A549 (cell line): Measurements from ENCODE around the gene RTN4IP1. TPM values are rescaled to one million over a fixed set of nuclear protein-coding genes. Genes with fewer than 3 reads are reported as not detected.

Experiments used
- ATAC-seq, 2 experiments: fragments of 200-7000 bp in 1 of 2; fragments of >200 bp in 1 of 2; cut with Nextera tagmentation in 1 of 2; cut with Tn5 transposase in 1 of 2; 3 replicates each; pipeline versions ENCODE4 v1.8.0 to v1.9.1; 2018 to 2020; ENCODE audit warnings: mild to moderate bottlenecking in 1 of 2, moderate library complexity in 1 of 2
- CTCF ChIA-PET: fragments of 300-600 bp; sonication (Branson Sonifier 250); formaldehyde crosslinking; extraction: SDS; loops from one replicate; lab custom pipeline; 2021; ENCODE audit warnings: antibody characterized with exemption, inconsistent platforms; lab: Yijun Ruan, JAX
- POLR2A ChIA-PET: fragments of 350-600 bp; formaldehyde crosslinking; extraction: SDS; loops from one replicate; lab custom pipeline; 2021; ENCODE audit warnings: antibody characterized with exemption, inconsistent platforms; lab: Yijun Ruan, JAX
- DNase-seq, 2 experiments: peaks; one replicate each; pipeline versions ENCODE4 v3.0.0 to v3.0.0-alpha.2; 2011 to 2016; ENCODE audit warnings: low read depth in 1 of 2, low spot score in 1 of 2
- FAIRE-seq: peaks from 2 replicates; lab custom pipeline; 2011; peaks lifted over from hg19 to GRCh38; lab: Jason Lieb, UNC
- H3K27ac ChIP-seq, 2 experiments: fragments of >200 bp; sonication (Bioruptor Twin); formaldehyde crosslinking; 3 replicates each; pipeline ENCODE4 v1.5.1; 2016 to 2017
- H3K4me1 ChIP-seq: fragments of >200 bp; sonication (Bioruptor Twin); formaldehyde crosslinking; 3 replicates; pipeline ENCODE4 v1.6.1; 2016
- H3K4me2 ChIP-seq: fragments of >200 bp; sonication (Bioruptor Twin); formaldehyde crosslinking; 3 replicates; pipeline ENCODE4 v1.6.1; 2016
- H3K4me3 ChIP-seq: fragments of >200 bp; sonication (Bioruptor Twin); formaldehyde crosslinking; 3 replicates; pipeline ENCODE4 v1.5.1; 2016
- H3K9me3 ChIP-seq: fragments of >200 bp; sonication (Bioruptor Twin); formaldehyde crosslinking; 3 replicates; pipeline ENCODE4 v1.6.1; 2016
- CBX8 ChIP-seq: fragments of 200-600 bp; sonication (generic); IDR thresholded peaks from 2 replicates; pipeline ENCODE4 v1.6.1; 2016
- CHD4 ChIP-seq: fragments of 200-600 bp; sonication (generic); IDR thresholded peaks from 2 replicates; pipeline ENCODE4 v1.6.1; 2016; ENCODE audit warnings: antibody characterized with exemption, mild to moderate bottlenecking, borderline replicate concordance
- FOSB ChIP-seq: fragments of 250-450 bp; sonication (Bioruptor Pico); IDR thresholded peaks from 2 replicates; pipeline ENCODE4 v1.5.0; 2020; ENCODE audit warnings: mild to moderate bottlenecking, moderate library complexity
- FOSL2 ChIP-seq, 2 experiments: fragments of 450-650 bp in 1 of 2; fragments of >200 bp in 1 of 2; sonication (Bioruptor Twin) in 1 of 2; formaldehyde crosslinking; IDR thresholded peaks; 2 replicates each; pipeline versions ENCODE4 v1.5.0 to v1.6.1; 2016 to 2020; ENCODE audit warnings: mild to moderate bottlenecking in 1 of 2, moderate library complexity in 1 of 2
- FOXS1 ChIP-seq: fragments of 250-450 bp; sonication (Bioruptor Pico); IDR thresholded peaks from 2 replicates; pipeline ENCODE4 v1.5.0; 2020; ENCODE audit warnings: mild to moderate bottlenecking, moderate library complexity
- HDAC2 ChIP-seq: fragments of 200-600 bp; sonication (generic); IDR thresholded peaks from 2 replicates; pipeline ENCODE4 v1.6.1; 2016
- HOXB13 ChIP-seq: fragments of 250-450 bp; sonication (Bioruptor Pico); IDR thresholded peaks from 2 replicates; pipeline ENCODE4 v1.5.0; 2020; ENCODE audit warnings: low read depth, mild to moderate bottlenecking, moderate library complexity
- JUN ChIP-seq, 2 experiments: fragments of >200 bp; sonication (Bioruptor Twin); formaldehyde crosslinking; IDR thresholded peaks; 2 replicates in 1 of 2; 3 replicates in 1 of 2; pipeline ENCODE4 v1.6.1; 2016 to 2017
- JUNB ChIP-seq: fragments of >200 bp; sonication (Bioruptor Twin); formaldehyde crosslinking; IDR thresholded peaks from 2 replicates; pipeline ENCODE4 v1.6.1; 2016
- KDM5A ChIP-seq: fragments of 200-600 bp; sonication (generic); IDR thresholded peaks from 2 replicates; pipeline ENCODE4 v1.6.1; 2016; ENCODE audit warnings: antibody characterized with exemption, mild to moderate bottlenecking
- MYC ChIP-seq: IDR thresholded peaks from 2 replicates; pipeline ENCODE4 v1.6.1; 2012; ENCODE audit warnings: mild to moderate bottlenecking, inconsistent platforms, low read length, improper control_type of control experiment, borderline replicate concordance
- POLR2A ChIP-seq: IDR thresholded peaks from 2 replicates; pipeline ENCODE4 v1.6.1; 2012; ENCODE audit warnings: mild to moderate bottlenecking, low read length
- RCOR1 ChIP-seq: fragments of 150-350 bp; IDR thresholded peaks from 2 replicates; pipeline ENCODE4 v1.6.1; 2014; ENCODE audit warnings: antibody characterized with exemption, low read length, low read depth
- SREBF2 ChIP-seq: fragments of 450-650 bp; IDR thresholded peaks from 2 replicates; pipeline ENCODE4 v1.6.1; 2014; ENCODE audit warnings: mild to moderate bottlenecking, moderate library complexity
- TFCP2L1 ChIP-seq: fragments of 250-450 bp; sonication (Bioruptor Pico); IDR thresholded peaks from 2 replicates; pipeline ENCODE4 v1.5.0; 2021; ENCODE audit warnings: mild to moderate bottlenecking
- TP53 ChIP-seq: fragments of 250-450 bp; sonication (Bioruptor Pico); IDR thresholded peaks from 2 replicates; pipeline ENCODE4 v1.5.0; 2021; ENCODE audit warnings: mild to moderate bottlenecking, moderate library complexity
- ZFP36 ChIP-seq: fragments of 450-650 bp; IDR thresholded peaks from 2 replicates; pipeline ENCODE4 v1.6.1; 2014; ENCODE audit warnings: borderline replicate concordance; ENCODE audit not compliant: partially characterized antibody
- ZNF302 ChIP-seq: fragments of 250-450 bp; sonication (Bioruptor Pico); IDR thresholded peaks from 2 replicates; pipeline ENCODE4 v1.9.0; 2021; ENCODE audit warnings: inconsistent platforms, mild to moderate bottlenecking, moderate library complexity
- WGBS: methylation state at CpG from one replicate; pipeline ENCODE4 v1.1.6; 2017; ENCODE audit errors: missing lambda C conversion rate; 5-methylcytosine and 5-hydroxymethylcytosine counted together
- polyA plus RNA-seq, 4 experiments: library from polyadenylated mRNA; depleted of rRNA in 3 of 4; stranded (reverse); fragments of >200 nt; fragmentation: RNase III in 1 of 4; extraction: RNeasy Plus Mini Kit Qiagen cat#74134 plus additional on column Dnase treatment in 1 of 4; gene quantifications; 2 replicates in 3 of 4; 3 replicates in 1 of 4; pipeline ENCODE4 v1.2.3, GENCODE V29; 2011 to 2017
- TF ChIP-seq, protein P1 (sequence below): fragments of 250-450 bp; sonication (Bioruptor Pico); IDR thresholded peaks from 2 replicates; pipeline ENCODE4 v1.5.0; 2020; ENCODE audit warnings: low read depth, mild to moderate bottlenecking, moderate library complexity
- TF ChIP-seq, protein P2 (sequence below): IDR thresholded peaks from 2 replicates; pipeline ENCODE4 v1.6.1; 2012
- TF ChIP-seq, protein P3 (sequence below): IDR thresholded peaks from 2 replicates; pipeline ENCODE4 v1.6.1; 2012
- TF ChIP-seq, protein P4 (sequence below): fragments of 200-600 bp; sonication (generic); IDR thresholded peaks from 2 replicates; pipeline ENCODE4 v1.6.1; 2016; ENCODE audit warnings: antibody characterized with exemption, mild to moderate bottlenecking, moderate library complexity
- TF ChIP-seq, protein P5 (sequence below): fragments of >200 bp; sonication (Bioruptor Twin); formaldehyde crosslinking; IDR thresholded peaks from 3 replicates; pipeline ENCODE4 v1.5.1; 2016
- TF ChIP-seq, protein P6 (sequence below): fragments of 450-650 bp; IDR thresholded peaks from 2 replicates; pipeline ENCODE4 v1.6.1; 2014; ENCODE audit warnings: antibody characterized with exemption

RTN4IP1 gene
- polyA plus RNA-seq, 2 of the 4 experiments (the other 2 are of a cell fraction): 13.9 to 15.1 TPM

DNA sequence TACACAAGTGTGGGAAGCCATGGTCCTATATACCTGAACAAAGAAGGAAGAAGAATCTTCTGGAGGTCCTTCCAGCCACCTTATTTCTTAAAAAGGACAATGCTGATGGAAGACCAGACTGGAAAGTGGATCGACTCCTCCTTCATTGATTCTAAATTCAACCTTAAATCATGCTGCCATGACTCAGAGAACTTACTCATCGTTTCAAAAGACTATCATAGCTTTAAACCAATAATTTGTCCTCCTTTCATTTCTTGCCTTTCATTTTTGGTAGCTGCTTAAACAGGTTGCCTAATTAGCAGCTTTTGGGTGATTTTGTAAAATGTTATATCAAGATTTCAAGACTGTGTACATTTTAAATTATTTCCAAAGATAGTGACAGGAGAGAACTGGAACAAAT lies 60.8 kb downstream of the RTN4IP1 start:
- Histone ChIP-seq H3K9me3 (no peaks in the 10 kb centered on the region), H3K4me1 (peaks cover 10% of the 10 kb centered on the region), H3K4me2 (no peak overlapping the region), H3K27ac (peak overlapping the region in 1 of 2 experiments; percentile 57; a peak in 2 of 6 replicates), H3K4me3 (no peak overlapping the region)
- DNase-seq: no peak
- 29% methylated on average over 2 of the region's 2 CpGs for WGBS
- ChIA-PET POLR2A (no interaction called here), CTCF (interaction anchor here (1.8 to 17.8 kb wide), 5 partner anchors 56 to 411 kb away, joined by 3 to 195 read pairs (median 10); no protein-coding TSS in a partner anchor)
- no peak for ATAC-seq
- no peak for TF ChIP-seq ZNF302 (CRISPR knock-in tag)
- TF ChIP-seq CHD4: no peak
- no peak for TF ChIP-seq KDM5A
- no peak for TF ChIP-seq MYC
- TF ChIP-seq HOXB13 (CRISPR knock-in tag): no peak
- no peak for TF ChIP-seq ZFP36
- TF ChIP-seq FOSL2 (IDR thresholded peaks at IDR 0.05): no peak
- no peak for TF ChIP-seq FOSL2 (CRISPR knock-in tag; IDR thresholded peaks at IDR 0.05)
- no peak for TF ChIP-seq JUNB
- TF ChIP-seq, protein P1, sequence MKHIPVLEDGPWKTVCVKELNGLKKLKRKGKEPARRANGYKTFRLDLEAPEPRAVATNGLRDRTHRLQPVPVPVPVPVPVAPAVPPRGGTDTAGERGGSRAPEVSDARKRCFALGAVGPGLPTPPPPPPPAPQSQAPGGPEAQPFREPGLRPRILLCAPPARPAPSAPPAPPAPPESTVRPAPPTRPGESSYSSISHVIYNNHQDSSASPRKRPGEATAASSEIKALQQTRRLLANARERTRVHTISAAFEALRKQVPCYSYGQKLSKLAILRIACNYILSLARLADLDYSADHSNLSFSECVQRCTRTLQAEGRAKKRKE (CRISPR knock-in tag): no peak
- TF ChIP-seq, protein P2, sequence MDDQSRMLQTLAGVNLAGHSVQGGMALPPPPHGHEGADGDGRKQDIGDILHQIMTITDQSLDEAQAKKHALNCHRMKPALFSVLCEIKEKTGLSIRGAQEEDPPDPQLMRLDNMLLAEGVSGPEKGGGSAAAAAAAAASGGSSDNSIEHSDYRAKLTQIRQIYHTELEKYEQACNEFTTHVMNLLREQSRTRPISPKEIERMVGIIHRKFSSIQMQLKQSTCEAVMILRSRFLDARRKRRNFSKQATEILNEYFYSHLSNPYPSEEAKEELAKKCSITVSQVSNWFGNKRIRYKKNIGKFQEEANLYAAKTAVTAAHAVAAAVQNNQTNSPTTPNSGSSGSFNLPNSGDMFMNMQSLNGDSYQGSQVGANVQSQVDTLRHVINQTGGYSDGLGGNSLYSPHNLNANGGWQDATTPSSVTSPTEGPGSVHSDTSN: no peak
- no peak for TF ChIP-seq POLR2A
- no peak for FAIRE-seq

DNA sequence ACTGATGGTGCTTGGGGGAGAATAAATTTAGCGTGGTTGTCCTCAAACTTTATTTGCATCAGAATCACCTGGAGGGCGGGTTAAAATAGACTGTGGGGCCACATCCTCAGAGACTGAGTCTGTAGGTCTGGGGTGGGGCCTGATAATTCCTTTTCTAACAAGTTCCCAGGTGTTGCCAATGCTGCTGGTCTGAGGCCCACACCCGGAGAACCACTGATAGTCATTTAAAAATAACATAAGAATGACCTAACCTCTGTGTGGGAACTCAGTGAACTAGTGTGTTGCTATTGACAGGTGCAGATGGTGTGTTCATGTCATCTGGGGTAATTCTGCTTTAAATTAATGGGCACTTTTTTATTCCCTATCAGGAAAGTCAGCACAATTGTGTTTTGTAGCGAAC lies 64.8 kb downstream of the RTN4IP1 start:
- POLR2A ChIA-PET: no interaction called here
- ATAC-seq: no peak
- no peak for FAIRE-seq
- H3K27ac ChIP-seq: no peak overlapping the region
- peaks cover 28% of the 10 kb centered on the region for H3K4me1 ChIP-seq
- DNase-seq: no peak
- no peak overlapping the region for H3K4me3 ChIP-seq
- no peak overlapping the region for H3K4me2 ChIP-seq
- 89% methylated on average over 3 of the region's 4 CpGs for WGBS
- CTCF ChIA-PET: interaction anchor here (1.0 to 17.8 kb wide), 6 partner anchors 114 to 1201 kb away, joined by 3 to 195 read pairs (median 7); no protein-coding TSS in a partner anchor
- TF ChIP-seq KDM5A: no peak
- no peak for TF ChIP-seq SREBF2
- TF ChIP-seq HDAC2: no peak
- TF ChIP-seq JUN (IDR thresholded peaks at IDR 0.05): no peak
- TF ChIP-seq, protein P3, sequence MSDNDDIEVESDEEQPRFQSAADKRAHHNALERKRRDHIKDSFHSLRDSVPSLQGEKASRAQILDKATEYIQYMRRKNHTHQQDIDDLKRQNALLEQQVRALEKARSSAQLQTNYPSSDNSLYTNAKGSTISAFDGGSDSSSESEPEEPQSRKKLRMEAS: no peak
- no peak for TF ChIP-seq ZNF302 (CRISPR knock-in tag)
- no peak for TF ChIP-seq RCOR1
- TF ChIP-seq, protein P1 (CRISPR knock-in tag): no peak
- TF ChIP-seq, protein P4, sequence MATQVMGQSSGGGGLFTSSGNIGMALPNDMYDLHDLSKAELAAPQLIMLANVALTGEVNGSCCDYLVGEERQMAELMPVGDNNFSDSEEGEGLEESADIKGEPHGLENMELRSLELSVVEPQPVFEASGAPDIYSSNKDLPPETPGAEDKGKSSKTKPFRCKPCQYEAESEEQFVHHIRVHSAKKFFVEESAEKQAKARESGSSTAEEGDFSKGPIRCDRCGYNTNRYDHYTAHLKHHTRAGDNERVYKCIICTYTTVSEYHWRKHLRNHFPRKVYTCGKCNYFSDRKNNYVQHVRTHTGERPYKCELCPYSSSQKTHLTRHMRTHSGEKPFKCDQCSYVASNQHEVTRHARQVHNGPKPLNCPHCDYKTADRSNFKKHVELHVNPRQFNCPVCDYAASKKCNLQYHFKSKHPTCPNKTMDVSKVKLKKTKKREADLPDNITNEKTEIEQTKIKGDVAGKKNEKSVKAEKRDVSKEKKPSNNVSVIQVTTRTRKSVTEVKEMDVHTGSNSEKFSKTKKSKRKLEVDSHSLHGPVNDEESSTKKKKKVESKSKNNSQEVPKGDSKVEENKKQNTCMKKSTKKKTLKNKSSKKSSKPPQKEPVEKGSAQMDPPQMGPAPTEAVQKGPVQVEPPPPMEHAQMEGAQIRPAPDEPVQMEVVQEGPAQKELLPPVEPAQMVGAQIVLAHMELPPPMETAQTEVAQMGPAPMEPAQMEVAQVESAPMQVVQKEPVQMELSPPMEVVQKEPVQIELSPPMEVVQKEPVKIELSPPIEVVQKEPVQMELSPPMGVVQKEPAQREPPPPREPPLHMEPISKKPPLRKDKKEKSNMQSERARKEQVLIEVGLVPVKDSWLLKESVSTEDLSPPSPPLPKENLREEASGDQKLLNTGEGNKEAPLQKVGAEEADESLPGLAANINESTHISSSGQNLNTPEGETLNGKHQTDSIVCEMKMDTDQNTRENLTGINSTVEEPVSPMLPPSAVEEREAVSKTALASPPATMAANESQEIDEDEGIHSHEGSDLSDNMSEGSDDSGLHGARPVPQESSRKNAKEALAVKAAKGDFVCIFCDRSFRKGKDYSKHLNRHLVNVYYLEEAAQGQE: no peak
- TF ChIP-seq, protein P5, sequence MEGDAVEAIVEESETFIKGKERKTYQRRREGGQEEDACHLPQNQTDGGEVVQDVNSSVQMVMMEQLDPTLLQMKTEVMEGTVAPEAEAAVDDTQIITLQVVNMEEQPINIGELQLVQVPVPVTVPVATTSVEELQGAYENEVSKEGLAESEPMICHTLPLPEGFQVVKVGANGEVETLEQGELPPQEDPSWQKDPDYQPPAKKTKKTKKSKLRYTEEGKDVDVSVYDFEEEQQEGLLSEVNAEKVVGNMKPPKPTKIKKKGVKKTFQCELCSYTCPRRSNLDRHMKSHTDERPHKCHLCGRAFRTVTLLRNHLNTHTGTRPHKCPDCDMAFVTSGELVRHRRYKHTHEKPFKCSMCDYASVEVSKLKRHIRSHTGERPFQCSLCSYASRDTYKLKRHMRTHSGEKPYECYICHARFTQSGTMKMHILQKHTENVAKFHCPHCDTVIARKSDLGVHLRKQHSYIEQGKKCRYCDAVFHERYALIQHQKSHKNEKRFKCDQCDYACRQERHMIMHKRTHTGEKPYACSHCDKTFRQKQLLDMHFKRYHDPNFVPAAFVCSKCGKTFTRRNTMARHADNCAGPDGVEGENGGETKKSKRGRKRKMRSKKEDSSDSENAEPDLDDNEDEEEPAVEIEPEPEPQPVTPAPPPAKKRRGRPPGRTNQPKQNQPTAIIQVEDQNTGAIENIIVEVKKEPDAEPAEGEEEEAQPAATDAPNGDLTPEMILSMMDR: no peak
- TF ChIP-seq FOSB: no peak
- TF ChIP-seq, protein P6, sequence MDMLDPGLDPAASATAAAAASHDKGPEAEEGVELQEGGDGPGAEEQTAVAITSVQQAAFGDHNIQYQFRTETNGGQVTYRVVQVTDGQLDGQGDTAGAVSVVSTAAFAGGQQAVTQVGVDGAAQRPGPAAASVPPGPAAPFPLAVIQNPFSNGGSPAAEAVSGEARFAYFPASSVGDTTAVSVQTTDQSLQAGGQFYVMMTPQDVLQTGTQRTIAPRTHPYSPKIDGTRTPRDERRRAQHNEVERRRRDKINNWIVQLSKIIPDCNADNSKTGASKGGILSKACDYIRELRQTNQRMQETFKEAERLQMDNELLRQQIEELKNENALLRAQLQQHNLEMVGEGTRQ: no peak
- TF ChIP-seq TP53 (CRISPR knock-in tag): no peak
- TF ChIP-seq CBX8: no peak
- no peak for TF ChIP-seq TFCP2L1 (CRISPR knock-in tag)
- no peak for TF ChIP-seq FOXS1
- H3K9me3 ChIP-seq: no peaks in the 10 kb centered on the region
